ENCODE results near the gene CLPSL1. TPM values are rescaled to one million over a fixed set of nuclear protein-coding genes. Genes with fewer than 3 reads are reported as not detected.
A peak's percentile ranks its signal among the peaks of the same experiment; 100 is the strongest.

CLPSL1 gene
- total and polyA plus RNA-seq, 2 experiments from 2014 or later = not detected

GRCh38 chr6:35750557-35750956, 30.3 kb upstream of the CLPSL1 start:
- H4K20me1 ChIP-seq (replicated peaks; ENCODE audit: insufficient read depth) = no peaks in the 10 kb centered on the region
- no peaks in the 10 kb centered on the region for H3K27me3 ChIP-seq (ENCODE audit: insufficient read depth)
- peaks cover 3% of the 10 kb centered on the region; the same call in 2 of the 3 replicates for H3K9me3 Mint-ChIP-seq
- H3K4me1 ChIP-seq (ENCODE audit: insufficient read depth) = peaks cover 13% of the 10 kb centered on the region
- no peaks in the 10 kb centered on the region for H3K9me2 ChIP-seq (ENCODE audit: insufficient read depth)
- ATAC-seq (no peak), DNase-seq (ENCODE audit: low spot score) (no peak)
- TF ChIP-seq ZNF331 (CRISPR knock-in tag; IDR thresholded peaks at IDR 0.05; ENCODE audit: low read depth) = no peak
- TF ChIP-seq JUNB (IDR thresholded peaks at IDR 0.05; ENCODE audit: unreplicated experiment) = no peak
- no peak for TF ChIP-seq NANOG (IDR thresholded peaks at IDR 0.05; ENCODE audit: borderline replicate concordance)
- TF ChIP-seq EZH2phosphoT487 (IDR thresholded peaks at IDR 0.05; ENCODE audit: unreplicated experiment) = no peak
- no peak for TF ChIP-seq ETS1 (IDR thresholded peaks at IDR 0.05)
- TF ChIP-seq REST (IDR thresholded peaks at IDR 0.05; ENCODE audit: unreplicated experiment) = no peak
- H3K27ac Mint-ChIP-seq = no peak overlapping the region
- H3K27me3 Mint-ChIP-seq (ENCODE audit: insufficient read depth, low read depth, poor library complexity) = peaks cover 11% of the 10 kb centered on the region
- no peak overlapping the region for H3K4me2 ChIP-seq
- no peaks in the 10 kb centered on the region; the same call in 1 of the 2 replicates for H3F3A ChIP-seq (replicated peaks; ENCODE audit: low read depth)
- H3K79me2 ChIP-seq (replicated peaks; ENCODE audit: insufficient read depth) = no peaks in the 10 kb centered on the region
- H3K4me3 ChIP-seq = no peak overlapping the region
- peaks cover 16% of the 10 kb centered on the region for H3K4me1 Mint-ChIP-seq
- no peak overlapping the region for H3K27ac ChIP-seq (ENCODE audit: low read depth)
- H3K36me3 Mint-ChIP-seq (ENCODE audit: low read depth) = no peaks in the 10 kb centered on the region
- peak overlapping the region; percentile 10; the same call in 1 of the 2 replicates for H2AFZ ChIP-seq
- no peaks in the 10 kb centered on the region for H3K36me3 ChIP-seq (ENCODE audit: insufficient read depth)
- H3K4me3 Mint-ChIP-seq = no peak overlapping the region

- no peak overlapping the region for H3K27ac Mint-ChIP-seq
- TF ChIP-seq EZH2phosphoT487 (IDR thresholded peaks at IDR 0.05; ENCODE audit: unreplicated experiment) = no peak
- no peak for TF ChIP-seq ZNF114 (CRISPR knock-in tag; IDR thresholded peaks at IDR 0.05)
- no peak for TF ChIP-seq REST (IDR thresholded peaks at IDR 0.05; ENCODE audit: unreplicated experiment)
- no peak for TF ChIP-seq ZNF331 (CRISPR knock-in tag; IDR thresholded peaks at IDR 0.05; ENCODE audit: low read depth)
- TF ChIP-seq EZH2 (IDR thresholded peaks at IDR 0.05; ENCODE audit: low read depth, unreplicated experiment) = no peak
- TF ChIP-seq CTCF (conservative IDR thresholded peaks at IDR 0.05; ENCODE audit: low read depth in 2 of 2) = no peak
Observed at GRCh38 chr6:35751594-35751993, 29.2 kb upstream of the CLPSL1 start.

More at GRCh38 chr6:35751594-35751993, 29.2 kb upstream of the CLPSL1 start:
- H2AFZ ChIP-seq = no peak overlapping the region
- peaks cover 3% of the 10 kb centered on the region; the same call in 2 of the 3 replicates for H3K9me3 Mint-ChIP-seq
- no peak overlapping the region for H3K27ac ChIP-seq (ENCODE audit: low read depth)
- H3K27me3 ChIP-seq (ENCODE audit: insufficient read depth) = no peaks in the 10 kb centered on the region
- ATAC-seq (no peak), DNase-seq (ENCODE audit: low spot score) (no peak)
- H3K36me3 Mint-ChIP-seq (ENCODE audit: low read depth) = no peaks in the 10 kb centered on the region
- no peak overlapping the region for H3K4me3 ChIP-seq
- H3K79me2 ChIP-seq (replicated peaks; ENCODE audit: insufficient read depth) = no peaks in the 10 kb centered on the region
- no peak overlapping the region for H3K4me3 Mint-ChIP-seq
- H3K9me2 ChIP-seq (ENCODE audit: insufficient read depth) = no peaks in the 10 kb centered on the region
- H3K4me1 ChIP-seq (ENCODE audit: insufficient read depth) = peaks cover 16% of the 10 kb centered on the region
- H3K4me1 Mint-ChIP-seq = peaks cover 20% of the 10 kb centered on the region
- H3F3A ChIP-seq (replicated peaks; ENCODE audit: low read depth) = no peaks in the 10 kb centered on the region; the same call in 1 of the 2 replicates
- H3K27me3 Mint-ChIP-seq (ENCODE audit: insufficient read depth, low read depth, poor library complexity) = peaks cover 15% of the 10 kb centered on the region
- H3K36me3 ChIP-seq (ENCODE audit: insufficient read depth) = no peaks in the 10 kb centered on the region
- H3K4me2 ChIP-seq = no peak overlapping the region
- H4K20me1 ChIP-seq (replicated peaks; ENCODE audit: insufficient read depth) = no peaks in the 10 kb centered on the region

Measured in GM23338 (cell line).